Cardiac fibroblast (primary cell): ENCODE data around the gene CENPF.
A peak's percentile ranks its signal among the peaks of the same experiment; 100 is the strongest.

Source experiments
- DNase-seq, 2 donors: peaks; one replicate each; pipeline versions ENCODE4 v3.0.0 to v3.0.0-alpha.2; 2010; ENCODE audit warnings: low read depth in 2 of 2
- H3K4me3 ChIP-seq, 2 donors: replicated peaks in 1 of 2; 1 replicate in 1 of 2; 2 replicates in 1 of 2; pipeline ENCODE4 v1.5.1; 2011; ENCODE audit warnings: low read depth in 2 of 2, low read length in 2 of 2, mild to moderate bottlenecking in 2 of 2, moderate library complexity in 1 of 2
- CTCF ChIP-seq: IDR thresholded peaks from one replicate; pipeline ENCODE4 v1.5.1; 2011; ENCODE audit warnings: low read depth, mild to moderate bottlenecking, low read length, inconsistent platforms

The CENPF gene

GRCh38 chr1:214648801-214649200 lies 45.8 kb downstream of the CENPF start:
- TF ChIP-seq CTCF = no peak
- no peak overlapping the region for H3K4me3 ChIP-seq
- DNase-seq = no peak

- DNase-seq = no peak
- H3K4me3 ChIP-seq = no peak overlapping the region
- no peak for TF ChIP-seq CTCF
These were observed 46.6 kb downstream of the CENPF start for GRCh38 chr1:214649607-214650006.

GRCh38 chr1:214650664-214651063 lies 47.7 kb downstream of the CENPF start:
- H3K4me3 ChIP-seq = no peak overlapping the region
- TF ChIP-seq CTCF = no peak
- no peak for DNase-seq

- no peak overlapping the region for H3K4me3 ChIP-seq
- DNase-seq = no peak
- no peak for TF ChIP-seq CTCF
These were observed 54.3 kb downstream of the CENPF start for GRCh38 chr1:214657299-214657698.

GRCh38 chr1:214658175-214658574 lies 55.2 kb downstream of the CENPF start:
- H3K4me3 ChIP-seq = no peak overlapping the region
- TF ChIP-seq CTCF = no peak
- DNase-seq = no peak

GRCh38 chr1:214658785-214659184 lies 55.8 kb downstream of the CENPF start:
- peak; percentile 36 for TF ChIP-seq CTCF
- DNase-seq = peak; percentile 45 to 47
- no peak overlapping the region for H3K4me3 ChIP-seq

- DNase-seq = no peak
- H3K4me3 ChIP-seq = no peak overlapping the region
- no peak for TF ChIP-seq CTCF
These were observed 57.2 kb downstream of the CENPF start for GRCh38 chr1:214660190-214660589.
